Neural cell (in vitro differentiated cells): Measurements from ENCODE around the gene CPSF7. TPM values are rescaled to one million over a fixed set of nuclear protein-coding genes. Genes with fewer than 3 reads are reported as not detected.
A peak's percentile ranks its signal among the peaks of the same experiment; 100 is the strongest.

Experiments used
- H2AFZ ChIP-seq: fragments of 200-600, 300-800 bp; sonication (generic), shearing (Covaris generic); 2 replicates; pipeline ENCODE4 v1.6.0; 2014; ENCODE audit warnings: low read depth, mild to moderate bottlenecking, antibody characterized with exemption, low read length, moderate library complexity
- H3F3A ChIP-seq: fragments of 200-600 bp; shearing (Covaris generic); 2 replicates; pipeline ENCODE4 v1.6.1; 2016; ENCODE audit warnings: mild to moderate bottlenecking, moderate library complexity, mixed read lengths, antibody characterized with exemption, low read length; ENCODE audit not compliant: insufficient read depth, poor library complexity, severe bottlenecking
- H3K27ac ChIP-seq: fragments of 200-600, 300-800 bp; sonication (generic), shearing (Covaris generic); 2 replicates; pipeline ENCODE4 v1.5.1; 2014; ENCODE audit warnings: mild to moderate bottlenecking, low read length, moderate library complexity
- H3K27me3 ChIP-seq: fragments of 300-800, 200-600 bp; sonication (generic), shearing (Covaris generic); 2 replicates; pipeline ENCODE4 v1.6.0; 2014; ENCODE audit warnings: mild to moderate bottlenecking, low read depth, low read length, moderate library complexity; ENCODE audit not compliant: insufficient read depth
- H3K36me3 ChIP-seq: fragments of 300-800, 200-600 bp; sonication (generic), shearing (Covaris generic); 2 replicates; pipeline ENCODE4 v1.5.1; 2014; ENCODE audit warnings: mild to moderate bottlenecking, antibody characterized with exemption, low read length, moderate library complexity; ENCODE audit not compliant: insufficient read depth
- H3K4me2 ChIP-seq: fragments of 300-800, 200-600 bp; sonication (generic), shearing (Covaris generic); 2 replicates; pipeline ENCODE4 v1.6.0; 2014; ENCODE audit warnings: mild to moderate bottlenecking, low read length
- H3K4me3 ChIP-seq: fragments of 300-800, 200-600 bp; sonication (generic), shearing (Covaris generic); 2 replicates; pipeline ENCODE4 v1.5.1; 2014; ENCODE audit warnings: mild to moderate bottlenecking, low read length, moderate library complexity
- H3K79me2 ChIP-seq: fragments of 200-600 bp; shearing (Covaris generic); replicated peaks from 2 replicates; pipeline ENCODE4 v1.6.0; 2014; ENCODE audit warnings: mild to moderate bottlenecking, low read length, moderate library complexity; ENCODE audit not compliant: insufficient read depth
- H3K9ac ChIP-seq: fragments of 300-800, 200-600 bp; sonication (generic), shearing (Covaris generic); 2 replicates; pipeline ENCODE4 v1.6.1; 2016; ENCODE audit warnings: mild to moderate bottlenecking, low read length, mixed read lengths
- H3K9me2 ChIP-seq: fragments of 200-600 bp; shearing (Covaris generic); 2 replicates; pipeline ENCODE4 v1.6.1; 2016; ENCODE audit warnings: mild to moderate bottlenecking, low read length, mixed read lengths; ENCODE audit not compliant: insufficient read depth
- H3K9me3 ChIP-seq: fragments of 200-600, 300-800 bp; sonication (generic), shearing (Covaris generic); 2 replicates; pipeline ENCODE4 v1.6.1; 2016; ENCODE audit warnings: mild to moderate bottlenecking, mixed run types, low read length, moderate library complexity, mixed read lengths
- H4K20me1 ChIP-seq: fragments of 200-600 bp; shearing (Covaris generic); 2 replicates; pipeline ENCODE4 v1.6.1; 2016; ENCODE audit warnings: mild to moderate bottlenecking, mixed run types; ENCODE audit not compliant: insufficient read depth
- EP300 ChIP-seq: fragments of 450-650 bp; conservative IDR thresholded peaks from 2 replicates; pipeline ENCODE4 v1.6.1; 2014; ENCODE audit warnings: antibody characterized with exemption, mild to moderate bottlenecking, moderate library complexity; ENCODE audit not compliant: poor library complexity, severe bottlenecking
- EZH2 ChIP-seq: fragments of 200-600, 300-800 bp; shearing (Covaris generic), sonication (generic); IDR thresholded peaks from 2 replicates; pipeline ENCODE4 v1.6.1; 2014; ENCODE audit warnings: antibody characterized with exemption, low read length, borderline replicate concordance, mild to moderate bottlenecking; ENCODE audit not compliant: insufficient read depth, poor library complexity, severe bottlenecking
- MXI1 ChIP-seq: fragments of 450-650 bp; conservative IDR thresholded peaks from 2 replicates; pipeline ENCODE4 v1.6.1; 2014; ENCODE audit warnings: antibody characterized with exemption, mild to moderate bottlenecking; ENCODE audit not compliant: poor library complexity, severe bottlenecking
- POLR2AphosphoS5 ChIP-seq: IDR thresholded peaks from 2 replicates; pipeline ENCODE4 v1.6.1; 2012
- RAD21 ChIP-seq: fragments of 450-650 bp; conservative IDR thresholded peaks from 2 replicates; pipeline ENCODE4 v1.6.1; 2014; ENCODE audit warnings: antibody characterized with exemption, mild to moderate bottlenecking, moderate library complexity
- SMC3 ChIP-seq: fragments of 450-650 bp; conservative IDR thresholded peaks from 2 replicates; pipeline ENCODE4 v1.6.1; 2014; ENCODE audit warnings: antibody characterized with exemption, mild to moderate bottlenecking, moderate library complexity; ENCODE audit not compliant: poor library complexity
- TAF1 ChIP-seq: IDR thresholded peaks from 2 replicates; pipeline ENCODE4 v1.6.1; 2012; ENCODE audit warnings: low read depth
- polyA plus RNA-seq: library from polyadenylated mRNA; depleted of rRNA; stranded (reverse); fragments of >200 nt; gene quantifications from 2 replicates; pipeline ENCODE4 v1.2.3, GENCODE V29; 2014
- TF ChIP-seq, protein P1 (sequence below): fragments of 450-650 bp; IDR thresholded peaks from 2 replicates; pipeline ENCODE4 v1.5.1; 2014; ENCODE audit warnings: antibody characterized with exemption, mild to moderate bottlenecking, moderate library complexity; ENCODE audit not compliant: poor library complexity, severe bottlenecking
- TF ChIP-seq, protein P2 (sequence below): IDR thresholded peaks from 2 replicates; pipeline ENCODE4 v1.6.1; 2012; ENCODE audit warnings: borderline replicate concordance

Gene CPSF7
- polyA plus RNA-seq, 1 donor from 2014 or later: 80.2 TPM

DNA sequence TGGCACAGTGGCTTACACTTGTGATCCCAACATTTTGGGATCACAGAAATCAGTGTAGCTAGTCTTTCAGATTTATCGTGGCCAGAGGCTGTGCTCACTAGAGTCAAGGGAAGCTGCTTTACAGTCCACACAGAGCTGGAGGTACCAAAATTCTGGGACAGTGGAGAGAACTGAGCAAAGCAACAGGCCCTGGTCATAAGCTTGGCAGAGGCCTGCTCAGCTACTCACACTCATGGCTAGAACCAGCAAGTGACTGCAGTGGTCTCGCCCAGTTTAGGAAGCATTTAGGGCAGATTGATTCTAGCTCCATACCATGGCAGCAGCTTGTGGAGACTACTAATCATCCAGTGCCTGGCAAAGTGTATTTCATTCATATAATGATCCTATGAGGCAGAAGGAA, 28.6 kb downstream of the CPSF7 start:
- Histone ChIP-seq H3K9me3 (no peaks in the 10 kb centered on the region), H3K27me3 (no peaks in the 10 kb centered on the region), H3F3A (no peaks in the 10 kb centered on the region), H3K79me2 (no peaks in the 10 kb centered on the region), H3K36me3 (peaks cover 8% of the 10 kb centered on the region), H3K4me2 (no peak overlapping the region), H3K9ac (no peak overlapping the region), H2AFZ (no peak overlapping the region), H3K27ac (no peak overlapping the region), H3K9me2 (no peaks in the 10 kb centered on the region), H3K4me3 (no peak overlapping the region), H4K20me1 (no peaks in the 10 kb centered on the region)
- no peak for TF ChIP-seq RAD21
- TF ChIP-seq POLR2AphosphoS5: no peak
- TF ChIP-seq TAF1: no peak
- no peak for TF ChIP-seq SMC3
- TF ChIP-seq MXI1: no peak
- no peak for TF ChIP-seq EP300
- no peak for TF ChIP-seq EZH2
- TF ChIP-seq, protein P1, sequence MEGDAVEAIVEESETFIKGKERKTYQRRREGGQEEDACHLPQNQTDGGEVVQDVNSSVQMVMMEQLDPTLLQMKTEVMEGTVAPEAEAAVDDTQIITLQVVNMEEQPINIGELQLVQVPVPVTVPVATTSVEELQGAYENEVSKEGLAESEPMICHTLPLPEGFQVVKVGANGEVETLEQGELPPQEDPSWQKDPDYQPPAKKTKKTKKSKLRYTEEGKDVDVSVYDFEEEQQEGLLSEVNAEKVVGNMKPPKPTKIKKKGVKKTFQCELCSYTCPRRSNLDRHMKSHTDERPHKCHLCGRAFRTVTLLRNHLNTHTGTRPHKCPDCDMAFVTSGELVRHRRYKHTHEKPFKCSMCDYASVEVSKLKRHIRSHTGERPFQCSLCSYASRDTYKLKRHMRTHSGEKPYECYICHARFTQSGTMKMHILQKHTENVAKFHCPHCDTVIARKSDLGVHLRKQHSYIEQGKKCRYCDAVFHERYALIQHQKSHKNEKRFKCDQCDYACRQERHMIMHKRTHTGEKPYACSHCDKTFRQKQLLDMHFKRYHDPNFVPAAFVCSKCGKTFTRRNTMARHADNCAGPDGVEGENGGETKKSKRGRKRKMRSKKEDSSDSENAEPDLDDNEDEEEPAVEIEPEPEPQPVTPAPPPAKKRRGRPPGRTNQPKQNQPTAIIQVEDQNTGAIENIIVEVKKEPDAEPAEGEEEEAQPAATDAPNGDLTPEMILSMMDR: no peak
- TF ChIP-seq, protein P2, sequence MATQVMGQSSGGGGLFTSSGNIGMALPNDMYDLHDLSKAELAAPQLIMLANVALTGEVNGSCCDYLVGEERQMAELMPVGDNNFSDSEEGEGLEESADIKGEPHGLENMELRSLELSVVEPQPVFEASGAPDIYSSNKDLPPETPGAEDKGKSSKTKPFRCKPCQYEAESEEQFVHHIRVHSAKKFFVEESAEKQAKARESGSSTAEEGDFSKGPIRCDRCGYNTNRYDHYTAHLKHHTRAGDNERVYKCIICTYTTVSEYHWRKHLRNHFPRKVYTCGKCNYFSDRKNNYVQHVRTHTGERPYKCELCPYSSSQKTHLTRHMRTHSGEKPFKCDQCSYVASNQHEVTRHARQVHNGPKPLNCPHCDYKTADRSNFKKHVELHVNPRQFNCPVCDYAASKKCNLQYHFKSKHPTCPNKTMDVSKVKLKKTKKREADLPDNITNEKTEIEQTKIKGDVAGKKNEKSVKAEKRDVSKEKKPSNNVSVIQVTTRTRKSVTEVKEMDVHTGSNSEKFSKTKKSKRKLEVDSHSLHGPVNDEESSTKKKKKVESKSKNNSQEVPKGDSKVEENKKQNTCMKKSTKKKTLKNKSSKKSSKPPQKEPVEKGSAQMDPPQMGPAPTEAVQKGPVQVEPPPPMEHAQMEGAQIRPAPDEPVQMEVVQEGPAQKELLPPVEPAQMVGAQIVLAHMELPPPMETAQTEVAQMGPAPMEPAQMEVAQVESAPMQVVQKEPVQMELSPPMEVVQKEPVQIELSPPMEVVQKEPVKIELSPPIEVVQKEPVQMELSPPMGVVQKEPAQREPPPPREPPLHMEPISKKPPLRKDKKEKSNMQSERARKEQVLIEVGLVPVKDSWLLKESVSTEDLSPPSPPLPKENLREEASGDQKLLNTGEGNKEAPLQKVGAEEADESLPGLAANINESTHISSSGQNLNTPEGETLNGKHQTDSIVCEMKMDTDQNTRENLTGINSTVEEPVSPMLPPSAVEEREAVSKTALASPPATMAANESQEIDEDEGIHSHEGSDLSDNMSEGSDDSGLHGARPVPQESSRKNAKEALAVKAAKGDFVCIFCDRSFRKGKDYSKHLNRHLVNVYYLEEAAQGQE: no peak

DNA sequence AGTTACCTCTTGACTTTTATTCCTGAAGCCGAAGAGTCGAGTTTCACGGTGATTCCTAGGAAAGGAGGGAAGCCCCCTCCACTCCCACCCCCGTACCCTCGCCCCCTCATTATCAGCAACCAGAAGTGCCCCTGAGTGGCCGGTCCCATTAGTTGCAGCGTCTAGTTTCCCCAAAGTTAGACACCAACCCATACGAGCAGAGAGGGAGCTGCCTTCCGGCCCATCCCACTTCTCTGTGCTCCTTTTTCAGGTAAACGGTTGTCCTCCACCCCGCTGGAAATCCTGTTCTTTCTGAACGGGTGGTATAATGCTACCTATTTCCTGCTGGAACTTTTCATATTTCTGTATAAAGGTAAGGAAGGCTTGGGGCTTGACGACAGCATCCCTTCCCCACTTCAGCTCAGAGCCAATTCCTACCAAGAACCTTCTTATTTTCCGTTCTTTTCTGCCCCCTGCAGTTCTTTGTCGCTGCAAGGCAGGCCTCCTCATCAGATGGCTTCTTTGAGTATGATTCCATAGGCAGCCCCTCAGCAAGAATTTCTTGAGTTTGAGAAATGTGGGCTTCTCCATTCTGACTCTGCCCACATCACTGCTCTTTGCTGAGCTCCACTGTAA, 36.7 kb downstream of the CPSF7 start:
- H3K36me3 ChIP-seq: no peaks in the 10 kb centered on the region
- no peaks in the 10 kb centered on the region for H3K27me3 ChIP-seq
- H3K79me2 ChIP-seq: no peaks in the 10 kb centered on the region
- no peaks in the 10 kb centered on the region for H3K9me2 ChIP-seq
- H3K9me3 ChIP-seq: no peaks in the 10 kb centered on the region
- peak overlapping the region; percentile 69 for H3K9ac ChIP-seq
- peak overlapping the region; percentile 42 for H3K27ac ChIP-seq
- TF ChIP-seq EP300: no peak
- TF ChIP-seq SMC3: no peak
- no peak for TF ChIP-seq MXI1
- TF ChIP-seq EZH2: no peak
- TF ChIP-seq, protein P1: peak; percentile 42
- no peak for TF ChIP-seq TAF1
- TF ChIP-seq RAD21: peak; percentile 32
- TF ChIP-seq, protein P2: peak; percentile 3
- TF ChIP-seq POLR2AphosphoS5: no peak
- H4K20me1 ChIP-seq: no peaks in the 10 kb centered on the region
- H3K4me3 ChIP-seq: peak overlapping the region; percentile 71
- H2AFZ ChIP-seq: peak overlapping the region; percentile 40
- peak overlapping the region; percentile 17 for H3K4me2 ChIP-seq
- no peaks in the 10 kb centered on the region for H3F3A ChIP-seq
